Mononuclear cell (primary cell): ENCODE data around the gene FOXL2. TPM values are rescaled to one million over a fixed set of nuclear protein-coding genes. Genes with fewer than 3 reads are reported as not detected.

Experiments used
- H3K27me3 ChIP-seq: 2 replicates; pipeline ENCODE4 v1.6.0; 2011; ENCODE audit warnings: low read length, control low read depth; ENCODE audit not compliant: insufficient read depth
- H3K4me1 ChIP-seq: 2 replicates; pipeline ENCODE4 v1.5.1; 2011; ENCODE audit warnings: mild to moderate bottlenecking, low read length, control low read depth; ENCODE audit not compliant: insufficient read depth
- H3K4me3 ChIP-seq: 2 replicates; pipeline ENCODE4 v1.5.1; 2011; ENCODE audit warnings: mild to moderate bottlenecking, low read length, moderate library complexity
- H3K9me3 ChIP-seq: 2 replicates; pipeline ENCODE4 v1.5.1; 2011; ENCODE audit warnings: low read depth, mild to moderate bottlenecking, control low read depth, low read length
- total RNA-seq: library from RNA; depleted of rRNA; stranded (reverse); fragments of >200 nt; gene quantifications from one replicate; pipeline ENCODE4 v1.2.3, GENCODE V29; 2012

The FOXL2 gene
- total RNA-seq = not detected

- peaks cover 48% of the 10 kb centered on the region for H3K4me1 ChIP-seq
- H3K27me3 ChIP-seq = peaks cover 97% of the 10 kb centered on the region
- H3K9me3 ChIP-seq = no peaks in the 10 kb centered on the region
- H3K4me3 ChIP-seq = no peak within 1 kb of the TSS
Measured at GRCh38 chr3:138946663-138947494, at the start of gene FOXL2, which contains the start of gene FOXL2NB. Gene FOXL2 (minus strand): TSS chr3:138947137. CDS start chr3:138946722, 415 bp downstream. Gene FOXL2NB (plus strand): TSS chr3:138947217. CDS start chr3:138947365, 148 bp downstream.

- Histone ChIP-seq H3K27me3 (peaks cover 10% of the 10 kb centered on the region), H3K4me1 (no peaks in the 10 kb centered on the region), H3K4me3 (no peak overlapping the region), H3K9me3 (no peaks in the 10 kb centered on the region)
Measured at GRCh38 chr3:138995706-138996105, 48.8 kb upstream of the FOXL2 start.

- H3K4me3 ChIP-seq = no peak overlapping the region
- H3K27me3 ChIP-seq = no peaks in the 10 kb centered on the region
- H3K9me3 ChIP-seq = no peaks in the 10 kb centered on the region
- H3K4me1 ChIP-seq = no peaks in the 10 kb centered on the region
Measured at GRCh38 chr3:138987181-138987580, 40.2 kb upstream of the FOXL2 start.

GRCh38 chr3:138985932-138986331 lies 39.0 kb upstream of the FOXL2 start:
- H3K4me1 ChIP-seq = no peaks in the 10 kb centered on the region
- no peaks in the 10 kb centered on the region for H3K27me3 ChIP-seq

GRCh38 chr3:138984816-138985215 lies 37.9 kb upstream of the FOXL2 start:
- H3K9me3 ChIP-seq = no peaks in the 10 kb centered on the region
- no peaks in the 10 kb centered on the region for H3K4me1 ChIP-seq
- no peak overlapping the region for H3K4me3 ChIP-seq
- no peaks in the 10 kb centered on the region for H3K27me3 ChIP-seq

More at GRCh38 chr3:138985932-138986331, 39.0 kb upstream of the FOXL2 start:
- Histone ChIP-seq H3K9me3 (no peaks in the 10 kb centered on the region), H3K4me3 (no peak overlapping the region)

GRCh38 chr3:138976047-138976446 lies 29.1 kb upstream of the FOXL2 start:
- no peaks in the 10 kb centered on the region for H3K4me1 ChIP-seq
- no peaks in the 10 kb centered on the region for H3K9me3 ChIP-seq
- no peaks in the 10 kb centered on the region for H3K27me3 ChIP-seq
- no peak overlapping the region for H3K4me3 ChIP-seq

GRCh38 chr3:138975351-138975750 lies 28.4 kb upstream of the FOXL2 start:
- Histone ChIP-seq H3K4me1 (no peaks in the 10 kb centered on the region), H3K27me3 (no peaks in the 10 kb centered on the region), H3K4me3 (no peak overlapping the region), H3K9me3 (no peaks in the 10 kb centered on the region)

GRCh38 chr3:138974462-138974861 lies 27.5 kb upstream of the FOXL2 start:
- Histone ChIP-seq H3K27me3 (no peaks in the 10 kb centered on the region), H3K4me1 (no peaks in the 10 kb centered on the region), H3K4me3 (no peak overlapping the region)

GRCh38 chr3:138972941-138973340 lies 26.0 kb upstream of the FOXL2 start:
- no peaks in the 10 kb centered on the region for H3K27me3 ChIP-seq
- no peaks in the 10 kb centered on the region for H3K4me1 ChIP-seq
- no peak overlapping the region for H3K4me3 ChIP-seq
- no peaks in the 10 kb centered on the region for H3K9me3 ChIP-seq

More at GRCh38 chr3:138974462-138974861, 27.5 kb upstream of the FOXL2 start:
- H3K9me3 ChIP-seq = no peaks in the 10 kb centered on the region

GRCh38 chr3:138971766-138972320 lies 24.9 kb upstream of the FOXL2 start:
- no peaks in the 10 kb centered on the region for H3K27me3 ChIP-seq
- no peaks in the 10 kb centered on the region for H3K4me1 ChIP-seq
- no peaks in the 10 kb centered on the region for H3K9me3 ChIP-seq
- H3K4me3 ChIP-seq = no peak overlapping the region

GRCh38 chr3:138964923-138965322 lies 18.0 kb upstream of the FOXL2 start:
- H3K4me3 ChIP-seq = no peak overlapping the region
- H3K9me3 ChIP-seq = peaks cover 7% of the 10 kb centered on the region
- H3K27me3 ChIP-seq = peaks cover 51% of the 10 kb centered on the region
- H3K4me1 ChIP-seq = peaks cover 6% of the 10 kb centered on the region

- Histone ChIP-seq H3K4me1 (peaks cover 6% of the 10 kb centered on the region), H3K27me3 (peaks cover 57% of the 10 kb centered on the region), H3K9me3 (peaks cover 7% of the 10 kb centered on the region), H3K4me3 (no peak overlapping the region)
Measured at GRCh38 chr3:138964264-138964663, 17.3 kb upstream of the FOXL2 start.

- Histone ChIP-seq H3K27me3 (peaks cover 66% of the 10 kb centered on the region), H3K4me3 (no peak overlapping the region), H3K4me1 (peaks cover 6% of the 10 kb centered on the region), H3K9me3 (peaks cover 7% of the 10 kb centered on the region)
Measured at GRCh38 chr3:138962854-138963560, 16.1 kb upstream of the FOXL2 start.

GRCh38 chr3:138960417-138960852 lies 13.5 kb upstream of the FOXL2 start:
- H3K4me3 ChIP-seq = no peak overlapping the region
- peaks cover 6% of the 10 kb centered on the region for H3K4me1 ChIP-seq
- H3K27me3 ChIP-seq = peaks cover 77% of the 10 kb centered on the region
- peaks cover 7% of the 10 kb centered on the region for H3K9me3 ChIP-seq

- Histone ChIP-seq H3K4me3 (no peak overlapping the region), H3K4me1 (peaks cover 30% of the 10 kb centered on the region), H3K9me3 (no peaks in the 10 kb centered on the region), H3K27me3 (peaks cover 84% of the 10 kb centered on the region)
Measured at GRCh38 chr3:138950701-138951100, 3.8 kb upstream of the FOXL2 start.
